Adrenal gland (tissue), 5 donors: ENCODE results near the gene PDCD10.

Source experiments
- CTCF ChIP-seq, 6 experiments: fragments of 450-650 bp in 4 of 6; fragments of 200-600 bp in 2 of 6; sonication (generic) in 1 of 6; IDR thresholded peaks; 1 replicate in 5 of 6; 2 replicates in 1 of 6; pipeline versions ENCODE4 v1.5.1 to v1.8.0; 2016 to 2021; ENCODE audit warnings: antibody characterized with exemption in 6 of 6, mild to moderate bottlenecking in 2 of 6, moderate library complexity in 1 of 6
- POLR2A ChIP-seq, 2 donors: fragments of 450-650 bp; IDR thresholded peaks; one replicate each; pipeline ENCODE4 v1.6.1; 2017; ENCODE audit warnings: antibody characterized with exemption in 2 of 2, mild to moderate bottlenecking in 2 of 2, moderate library complexity in 1 of 2
- donor health status: DM: no; HTN: no; CAD: no.

GRCh38 chr3:167723872-167724271 lies 10.8 kb downstream of the PDCD10 start:
- TF ChIP-seq CTCF (IDR thresholded peaks at IDR 0.05) (no peak), POLR2A (IDR thresholded peaks at IDR 0.05) (no peak)
